Activated CD8-positive, alpha-beta memory T cell treated with anti-CD3 and anti-CD28 coated beads, Interleukin-2, amount 10 ng/mL, durations not matched to agents 7 days and 5 days (primary cell): Measurements from ENCODE around the gene LYPD8. TPM values are rescaled to one million over a fixed set of nuclear protein-coding genes. Genes with fewer than 3 reads are reported as not detected.

Source experiments
- ATAC-seq: fragments of 150-1000 bp; cut with Tn5 transposase; one replicate; pipeline ENCODE4 v1.10.0; 2021; ENCODE audit warnings: moderate library complexity
- CTCF ChIA-PET: fragments of 350-600 bp; sonication (Branson Sonifier 250); formaldehyde crosslinking; loops from one replicate; lab custom pipeline; 2021; ENCODE audit warnings: antibody characterized with exemption; lab: Charles Lee
- DNase-seq: peaks from one replicate; pipeline ENCODE4 v3.0.0-alpha.2; 2020
- H3K27ac Mint-ChIP-seq: one replicate; pipeline ENCODE4 v1.8.0; 2021; ENCODE audit warnings: mild to moderate bottlenecking, mixed read lengths
- H3K27me3 Mint-ChIP-seq: one replicate; pipeline ENCODE4 v1.8.0; 2021; ENCODE audit warnings: mixed read lengths
- H3K36me3 Mint-ChIP-seq: one replicate; pipeline ENCODE4 v1.8.0; 2021; ENCODE audit warnings: mild to moderate bottlenecking, mixed read lengths
- H3K4me1 Mint-ChIP-seq: one replicate; pipeline ENCODE4 v1.8.0; 2021; ENCODE audit warnings: mixed read lengths
- H3K4me3 Mint-ChIP-seq: one replicate; pipeline ENCODE4 v1.8.0; 2021; ENCODE audit warnings: mild to moderate bottlenecking, moderate library complexity, mixed read lengths
- H3K9me3 Mint-ChIP-seq: one replicate; pipeline ENCODE4 v1.8.0; 2022; ENCODE audit warnings: low read depth, mixed read lengths
- total RNA-seq, 2 experiments: library from RNA; stranded (reverse); gene quantifications; one replicate each; pipeline ENCODE4 v1.2.3, GENCODE V29; 2021

LYPD8 gene
- total RNA-seq, 2 experiments from 2014 or later, result not detected

DNA sequence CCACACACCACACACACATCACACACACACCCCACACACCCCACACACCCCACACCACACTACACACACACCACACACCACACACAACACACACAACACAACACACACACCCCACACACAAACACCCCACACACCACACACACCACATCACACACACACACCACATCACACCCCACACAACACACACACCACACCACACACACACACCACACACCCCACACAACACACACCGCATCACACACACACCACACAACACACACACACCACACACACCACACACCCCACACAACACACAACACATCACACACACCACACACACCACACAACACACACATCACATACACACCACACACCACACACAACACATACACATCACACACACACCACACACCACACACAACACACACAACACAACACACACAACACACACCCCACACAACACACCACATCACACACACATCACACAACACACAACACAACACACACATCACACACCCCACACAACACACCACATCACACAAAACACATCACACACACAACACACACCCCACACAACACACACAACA lies 2.4 kb downstream of the LYPD8 start:
- Mint-ChIP-seq H3K27ac (no peak overlapping the region), H3K27me3 (no peaks in the 10 kb centered on the region), H3K9me3 (no peaks in the 10 kb centered on the region), H3K4me1 (peaks cover 5% of the 10 kb centered on the region), H3K4me3 (no peak overlapping the region), H3K36me3 (no peaks in the 10 kb centered on the region)
- CTCF ChIA-PET, result no interaction called here
- DNase-seq (no peak), ATAC-seq (no peak)

DNA sequence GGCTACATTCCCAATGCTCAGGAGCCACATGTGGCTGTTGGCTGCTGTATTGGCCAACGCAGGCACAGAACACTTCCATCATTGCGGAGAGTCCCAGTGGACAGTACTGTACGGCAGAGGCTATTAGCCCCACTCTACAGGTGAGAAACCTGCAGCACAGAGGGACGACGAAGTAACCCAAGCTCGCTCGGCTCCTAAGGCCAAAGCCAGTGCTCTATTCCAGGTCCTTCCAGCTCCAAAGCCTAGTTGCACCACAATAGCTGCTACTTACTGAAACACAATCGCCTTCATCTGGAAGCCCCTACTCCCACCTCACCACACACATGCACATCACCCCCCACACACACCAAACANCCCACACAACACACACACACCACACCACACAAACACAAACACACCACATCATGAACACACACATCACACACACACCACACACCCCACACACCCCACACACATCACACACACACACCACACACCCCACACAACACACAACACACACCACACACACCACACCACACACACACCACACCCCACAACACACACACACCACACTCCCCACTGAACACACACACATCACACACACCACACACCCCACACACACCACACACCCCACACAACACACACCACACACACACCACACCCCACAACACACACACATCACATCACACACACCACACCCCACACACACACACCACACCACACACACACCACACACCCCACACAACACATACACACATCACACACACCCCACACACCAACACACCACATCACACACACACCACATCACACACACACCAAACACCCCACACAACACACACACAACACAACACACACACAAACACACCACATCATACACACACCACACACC lies 3.2 kb downstream of the LYPD8 start:
- ATAC-seq (peak; percentile 59), DNase-seq (no peak)
- no peaks in the 10 kb centered on the region for H3K9me3 Mint-ChIP-seq

DNA sequence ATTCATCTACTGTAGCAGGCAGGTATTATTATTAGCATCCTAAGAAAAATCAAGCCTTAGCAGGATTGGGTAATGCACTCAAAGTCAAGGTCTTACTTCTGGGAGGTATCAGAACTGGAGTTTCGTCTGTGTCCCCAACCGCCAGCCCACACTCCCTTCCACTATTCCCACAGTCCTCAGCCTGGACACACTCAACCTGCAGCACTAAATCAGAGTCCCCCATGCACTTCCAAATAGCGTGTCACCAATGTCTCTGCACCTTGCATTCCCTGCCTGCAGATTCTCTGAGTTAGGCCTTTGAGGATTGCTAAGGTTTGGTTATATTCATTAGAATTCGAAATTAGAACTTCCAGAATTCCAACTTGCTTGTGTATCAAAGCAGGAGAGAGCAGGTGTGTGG lies 3.9 kb downstream of the LYPD8 start:
- ATAC-seq, result peak; percentile 51
- Mint-ChIP-seq H3K4me1 (peaks cover 5% of the 10 kb centered on the region), H3K27me3 (no peaks in the 10 kb centered on the region), H3K36me3 (no peaks in the 10 kb centered on the region), H3K27ac (no peak overlapping the region), H3K4me3 (no peak overlapping the region), H3K9me3 (no peaks in the 10 kb centered on the region)
- CTCF ChIA-PET, result no interaction called here
- no peak for DNase-seq

More for the DNA sequence above, 3.2 kb downstream of the LYPD8 start:
- Mint-ChIP-seq H3K4me3 (no peak overlapping the region), H3K4me1 (peaks cover 5% of the 10 kb centered on the region), H3K27me3 (no peaks in the 10 kb centered on the region), H3K36me3 (no peaks in the 10 kb centered on the region), H3K27ac (no peak overlapping the region)
- CTCF ChIA-PET, result no interaction called here

DNA sequence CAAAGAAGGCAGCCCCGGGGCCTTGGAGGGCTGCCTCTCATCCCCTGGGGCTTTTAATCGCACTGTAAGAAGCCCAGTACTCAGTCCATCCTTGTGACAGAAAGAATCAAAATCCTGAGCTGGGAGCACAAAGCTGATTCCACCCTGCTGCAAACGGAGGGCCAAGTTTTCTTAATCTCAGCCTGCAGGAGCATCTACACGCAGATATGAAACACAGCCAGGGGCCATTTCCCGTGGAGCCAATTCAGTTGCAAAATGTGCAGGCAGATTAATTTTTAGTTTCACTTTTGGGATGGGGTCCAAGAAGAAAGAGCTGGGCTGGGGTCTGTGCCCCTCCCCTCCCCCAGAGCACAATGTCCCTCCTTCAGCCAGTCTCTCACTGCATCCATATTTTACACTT lies 4.4 kb downstream of the LYPD8 start:
- Mint-ChIP-seq H3K4me1 (peaks cover 5% of the 10 kb centered on the region), H3K9me3 (no peaks in the 10 kb centered on the region), H3K36me3 (no peaks in the 10 kb centered on the region), H3K27me3 (no peaks in the 10 kb centered on the region), H3K4me3 (no peak overlapping the region), H3K27ac (no peak overlapping the region)
- no peak for ATAC-seq
- CTCF ChIA-PET, result no interaction called here
- no peak for DNase-seq

DNA sequence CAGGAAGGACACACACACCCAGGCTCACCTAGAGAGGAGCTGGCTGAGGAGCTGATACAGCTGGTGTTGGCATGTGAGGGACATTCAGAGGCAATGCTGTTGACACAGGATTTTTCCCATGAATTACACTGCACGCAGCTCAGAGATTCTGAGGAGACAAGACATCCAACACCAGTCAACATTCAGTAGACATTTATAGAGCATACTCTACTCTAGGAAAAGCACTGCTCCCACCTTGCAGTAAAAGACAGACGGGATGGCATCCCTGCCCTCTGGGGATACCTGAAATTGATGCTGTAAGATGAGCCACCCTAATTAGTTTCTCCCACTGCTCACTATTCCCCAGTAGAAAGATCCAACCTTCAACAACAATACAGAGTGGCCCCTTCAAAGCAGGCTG lies 5.1 kb downstream of the LYPD8 start:
- H3K27ac Mint-ChIP-seq, result no peak overlapping the region
- no peaks in the 10 kb centered on the region for H3K27me3 Mint-ChIP-seq
- peaks cover 5% of the 10 kb centered on the region for H3K4me1 Mint-ChIP-seq
- H3K9me3 Mint-ChIP-seq, result no peaks in the 10 kb centered on the region
- no peak overlapping the region for H3K4me3 Mint-ChIP-seq
- CTCF ChIA-PET, result no interaction called here
- ATAC-seq, result no peak
- no peak for DNase-seq
- no peaks in the 10 kb centered on the region for H3K36me3 Mint-ChIP-seq

DNA sequence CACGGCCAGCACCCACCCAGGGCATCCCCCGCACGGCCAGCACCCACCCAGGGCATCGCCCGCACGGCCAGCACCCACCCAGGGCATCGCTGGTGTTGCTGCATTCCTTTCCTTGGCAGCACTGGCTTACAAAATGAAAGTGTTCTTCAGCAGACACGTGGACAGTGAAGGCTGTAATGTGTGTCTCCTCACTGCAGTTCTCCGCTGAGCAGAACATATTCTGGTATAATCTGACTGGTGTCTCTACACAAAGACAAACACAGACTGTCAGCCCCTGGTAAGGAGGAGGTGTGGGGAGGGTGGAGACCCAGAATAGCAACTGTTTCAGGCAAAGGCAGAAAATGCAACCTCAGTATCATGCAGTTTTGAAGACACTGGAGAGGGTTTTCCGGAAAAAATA lies 7.3 kb downstream of the LYPD8 start:
- Mint-ChIP-seq H3K9me3 (no peaks in the 10 kb centered on the region), H3K27me3 (no peaks in the 10 kb centered on the region), H3K36me3 (no peaks in the 10 kb centered on the region), H3K4me3 (no peak overlapping the region), H3K27ac (no peak overlapping the region), H3K4me1 (peaks cover 5% of the 10 kb centered on the region)
- no peak for DNase-seq
- no peak for ATAC-seq
- CTCF ChIA-PET, result no interaction called here

DNA sequence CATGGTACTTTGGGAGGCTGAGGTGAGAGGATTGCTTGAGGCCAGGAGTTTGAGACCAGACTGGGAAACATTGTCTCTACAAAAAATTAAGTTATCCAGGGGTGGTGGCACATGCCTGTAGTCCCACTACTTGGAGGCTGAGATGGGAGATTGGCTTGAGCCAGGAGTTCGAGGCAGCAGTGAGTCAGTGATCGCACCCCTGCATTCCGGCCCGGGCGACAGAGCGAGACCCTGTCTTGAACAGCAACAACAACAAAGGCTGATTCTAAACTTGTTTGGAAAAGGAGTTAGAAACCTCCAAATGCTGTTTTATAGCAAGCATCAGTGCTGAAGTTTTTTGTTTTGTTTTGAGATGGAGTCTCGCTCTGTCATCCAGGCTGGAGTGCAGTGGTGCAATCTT lies 14.7 kb downstream of the LYPD8 start:
- ATAC-seq (no peak), DNase-seq (no peak)
- peaks cover 5% of the 10 kb centered on the region for H3K27me3 Mint-ChIP-seq
- H3K27ac Mint-ChIP-seq, result no peak overlapping the region
- CTCF ChIA-PET, result no interaction called here
- H3K9me3 Mint-ChIP-seq, result no peaks in the 10 kb centered on the region
- no peaks in the 10 kb centered on the region for H3K4me1 Mint-ChIP-seq
- no peak overlapping the region for H3K4me3 Mint-ChIP-seq
- H3K36me3 Mint-ChIP-seq, result no peaks in the 10 kb centered on the region

DNA sequence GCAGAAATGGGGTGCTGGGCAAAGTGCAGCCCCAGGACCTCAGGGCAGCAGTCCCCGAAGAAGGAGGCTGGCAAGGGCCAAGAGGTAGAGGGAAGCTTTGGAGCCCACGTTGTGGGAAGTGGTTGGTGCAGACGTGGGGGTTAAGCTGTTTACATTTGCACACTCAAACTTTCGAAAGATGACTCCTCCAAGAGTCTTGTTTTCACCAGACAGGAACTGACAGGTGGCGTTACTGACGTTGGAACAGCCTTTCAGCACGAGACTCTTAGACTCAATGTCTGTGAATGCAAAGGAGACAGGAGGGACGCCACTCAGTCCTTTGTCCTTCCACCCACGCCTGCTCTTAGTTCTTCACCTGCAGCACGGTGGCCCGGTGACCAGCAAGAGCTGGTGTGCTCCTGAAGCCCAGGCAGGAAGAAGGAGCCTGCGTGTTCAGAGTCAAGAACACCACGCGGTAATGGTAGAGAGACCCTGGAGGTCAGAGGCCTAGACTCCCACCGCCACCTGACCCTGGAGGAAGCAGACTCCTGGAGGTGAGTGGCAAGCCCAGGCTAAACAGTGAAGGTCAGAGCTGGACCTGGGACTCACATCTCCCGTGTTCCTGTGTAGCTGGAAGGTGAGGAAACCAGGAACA lies 15.9 kb downstream of the LYPD8 start:
- Mint-ChIP-seq H3K36me3 (no peaks in the 10 kb centered on the region), H3K27me3 (peaks cover 8% of the 10 kb centered on the region), H3K9me3 (no peaks in the 10 kb centered on the region), H3K27ac (no peak overlapping the region), H3K4me3 (no peak overlapping the region), H3K4me1 (no peaks in the 10 kb centered on the region)
- DNase-seq, result no peak
- CTCF ChIA-PET, result no interaction called here
- ATAC-seq, result no peak

DNA sequence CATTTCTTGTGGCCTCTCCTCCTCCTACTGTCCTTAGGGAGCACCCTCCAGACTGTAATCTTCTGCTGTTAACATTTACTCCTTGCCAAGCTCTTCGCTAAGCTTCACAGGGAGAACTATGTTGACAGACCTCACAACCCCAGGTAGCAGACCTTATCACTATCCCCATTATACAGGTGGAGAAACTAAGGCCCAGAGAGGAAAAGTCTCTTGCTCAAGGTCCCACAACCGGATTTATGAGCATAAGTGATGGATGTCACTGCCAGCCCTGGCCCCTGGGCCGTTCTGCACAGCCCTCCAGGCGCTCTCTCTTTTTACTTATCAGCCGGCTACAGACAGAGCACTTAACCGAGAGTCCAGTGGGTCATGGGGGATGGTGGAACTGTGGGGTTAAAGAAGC lies 18.1 kb downstream of the LYPD8 start:
- no peak overlapping the region for H3K27ac Mint-ChIP-seq
- ATAC-seq, result no peak

DNA sequence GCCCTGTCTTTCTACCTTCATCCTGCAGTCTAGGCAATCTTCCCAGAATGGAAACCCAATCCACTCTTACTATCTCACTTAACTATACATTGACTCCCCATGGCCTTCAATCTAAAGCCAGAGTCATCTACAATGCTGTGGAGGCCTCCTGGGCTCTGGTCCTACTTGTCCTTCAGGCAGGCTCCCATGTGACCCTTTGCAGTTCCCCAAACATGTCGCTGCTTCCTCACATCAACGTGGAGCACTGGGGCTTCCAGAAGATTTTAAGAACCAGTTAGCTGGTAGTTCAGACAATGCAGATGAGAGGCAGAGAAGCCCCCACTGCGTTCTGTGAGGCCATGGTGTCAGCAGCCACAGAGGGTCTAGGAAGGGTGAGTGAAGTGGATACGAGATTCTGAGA lies 18.6 kb downstream of the LYPD8 start:
- Mint-ChIP-seq H3K4me3 (no peak overlapping the region), H3K36me3 (no peaks in the 10 kb centered on the region), H3K27ac (no peak overlapping the region), H3K4me1 (no peaks in the 10 kb centered on the region), H3K9me3 (no peaks in the 10 kb centered on the region), H3K27me3 (peaks cover 10% of the 10 kb centered on the region)
- CTCF ChIA-PET, result no interaction called here
- DNase-seq (no peak), ATAC-seq (no peak)

More for the DNA sequence above, 18.1 kb downstream of the LYPD8 start:
- Mint-ChIP-seq H3K4me3 (no peak overlapping the region), H3K4me1 (no peaks in the 10 kb centered on the region), H3K9me3 (no peaks in the 10 kb centered on the region), H3K36me3 (no peaks in the 10 kb centered on the region), H3K27me3 (peaks cover 10% of the 10 kb centered on the region)
- DNase-seq, result no peak
- CTCF ChIA-PET, result no interaction called here

DNA sequence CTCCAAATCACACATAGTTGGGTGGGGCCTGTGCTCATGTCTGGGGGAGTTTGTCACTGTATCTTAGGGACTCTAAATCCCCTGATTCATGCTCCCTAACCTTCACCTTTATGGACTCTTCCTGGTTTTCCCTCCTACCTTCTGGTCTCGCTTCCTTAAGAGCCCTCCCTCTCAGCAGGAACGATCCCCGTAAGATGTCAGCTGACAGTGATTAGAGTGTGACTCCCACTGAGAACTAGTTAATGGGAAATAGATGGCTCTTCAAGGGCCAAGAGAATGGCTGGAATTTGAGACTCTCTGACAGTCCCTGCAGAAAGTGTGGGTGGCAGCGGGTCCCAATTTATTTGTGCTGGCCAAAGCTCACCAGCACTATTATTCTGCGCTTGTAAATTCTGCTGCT lies 22.0 kb downstream of the LYPD8 start:
- Mint-ChIP-seq H3K36me3 (no peaks in the 10 kb centered on the region), H3K4me1 (no peaks in the 10 kb centered on the region), H3K4me3 (no peak overlapping the region), H3K27ac (no peak overlapping the region), H3K9me3 (no peaks in the 10 kb centered on the region), H3K27me3 (peaks cover 10% of the 10 kb centered on the region)
- no peak for ATAC-seq
- no peak for DNase-seq
- CTCF ChIA-PET, result no interaction called here

DNA sequence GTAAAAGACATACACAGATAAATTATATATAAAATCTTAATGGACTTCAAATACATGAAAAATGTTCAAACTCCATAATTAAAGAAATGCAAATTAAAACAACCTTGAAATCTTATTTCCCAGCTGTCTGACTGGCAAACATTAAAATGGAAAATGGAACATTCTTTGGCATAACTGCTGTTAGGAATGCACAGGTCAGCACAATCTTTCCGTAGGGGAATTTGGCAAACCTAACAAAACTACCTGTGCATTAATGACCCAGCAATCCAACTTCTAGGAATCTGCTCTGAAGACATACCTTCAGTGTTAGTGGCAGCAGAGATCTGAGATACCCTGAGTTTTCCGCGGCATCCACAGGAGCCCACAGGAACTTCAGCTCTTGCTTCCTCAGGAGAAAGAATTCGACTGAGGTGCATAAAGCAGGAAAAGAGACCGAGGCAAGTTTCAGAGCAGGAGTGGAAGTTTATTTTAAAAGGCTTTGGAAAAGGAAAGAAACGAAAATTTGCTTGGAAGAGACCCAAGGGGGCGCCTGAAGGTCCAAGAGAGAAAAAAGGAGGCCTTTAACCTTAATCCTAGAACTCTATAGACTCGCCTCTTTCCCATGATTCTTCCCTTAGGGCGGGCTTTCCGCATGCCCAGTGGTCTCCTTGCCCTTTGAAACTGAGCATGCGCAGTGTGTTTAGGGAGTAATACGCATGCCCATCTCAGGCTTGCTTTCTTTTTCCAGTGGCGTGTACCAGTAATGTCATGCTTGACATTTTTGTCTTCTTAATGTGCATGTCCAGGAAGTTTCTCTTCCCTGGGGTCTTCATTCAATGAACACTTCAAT lies 24.8 kb downstream of the LYPD8 start:
- DNase-seq, result no peak
- Mint-ChIP-seq H3K4me3 (no peak overlapping the region), H3K4me1 (no peaks in the 10 kb centered on the region), H3K27me3 (peaks cover 5% of the 10 kb centered on the region), H3K36me3 (no peaks in the 10 kb centered on the region), H3K27ac (no peak overlapping the region), H3K9me3 (no peaks in the 10 kb centered on the region)
- CTCF ChIA-PET, result no interaction called here
- no peak for ATAC-seq

DNA sequence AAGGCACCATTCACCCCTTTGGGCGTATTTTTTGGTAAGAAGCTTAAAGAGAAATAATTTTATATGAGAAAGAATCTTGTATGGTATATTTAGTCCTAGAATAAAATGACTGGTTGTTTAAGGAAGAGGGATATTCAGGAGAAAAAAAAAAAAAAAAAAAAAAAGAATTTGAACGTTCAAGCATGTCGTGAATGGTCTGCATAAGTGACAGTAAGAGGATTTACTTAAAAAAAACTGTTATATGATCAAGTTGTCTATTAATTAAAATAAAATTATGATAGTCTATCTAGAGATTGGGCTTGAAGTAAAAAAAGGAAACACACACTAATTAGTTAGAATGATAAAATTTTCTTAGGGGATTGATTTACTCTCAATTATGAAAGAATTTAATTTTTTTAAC lies 41.3 kb downstream of the LYPD8 start:
- H3K9me3 Mint-ChIP-seq, result peaks cover 6% of the 10 kb centered on the region
- H3K27ac Mint-ChIP-seq, result no peak overlapping the region
- peaks cover 2% of the 10 kb centered on the region for H3K36me3 Mint-ChIP-seq

More for the DNA sequence above, 41.3 kb downstream of the LYPD8 start:
- DNase-seq (no peak), ATAC-seq (no peak)
- Mint-ChIP-seq H3K4me1 (no peaks in the 10 kb centered on the region), H3K4me3 (no peak overlapping the region), H3K27me3 (peaks cover 4% of the 10 kb centered on the region)
- CTCF ChIA-PET, result no interaction called here
